ENCODE measurements around the gene TMEM214.
A peak's percentile ranks its signal among the peaks of the same experiment; 100 is the strongest.

TMEM214 gene

GRCh38 chr2:27033253-27033852 lies 588 bp downstream of the TMEM214 start:
- Histone ChIP-seq H3K36me3 (replicated peaks in 1 of 2; ENCODE audit: control insufficient read depth in 2 of 2, insufficient read depth in 2 of 2, low read length in 2 of 2) (peaks cover 28 to 63% of the 10 kb centered on the region in 2 donors), H2AFZ (ENCODE audit: low read length) (peak overlapping the region; percentile 95), H4K91ac (ENCODE audit: low read depth, low read length, poor library complexity) (no peak overlapping the region), H2BK12ac (ENCODE audit: low read length) (no peak overlapping the region), H3K18ac (ENCODE audit: low read length) (peak overlapping the region; percentile 58), H4K8ac (ENCODE audit: low read depth, low read length) (peak overlapping the region; percentile 43), H2AK5ac (ENCODE audit: low read depth, low read length) (peak overlapping the region; percentile 64), H3K27ac (replicated peaks; ENCODE audit: low read length) (no peak overlapping the region), H2BK5ac (ENCODE audit: low read length) (peak overlapping the region; percentile 27), H3K9ac (ENCODE audit: low read depth, low read length, poor library complexity) (peak overlapping the region; percentile 93), H3K4ac (ENCODE audit: low read length) (no peak overlapping the region), H3K4me3 (ENCODE audit: low read length in 2 of 2) (peak overlapping the region; percentile 87 to 94), H2BK15ac (ENCODE audit: low read length) (no peak overlapping the region), H3K79me1 (ENCODE audit: low read depth, low read length) (no peaks in the 10 kb centered on the region), H3K9me3 (replicated peaks in 1 of 2; ENCODE audit: control insufficient read depth in 2 of 2, insufficient read depth in 1 of 2, low read depth in 1 of 2, low read length in 2 of 2) (no peaks in the 10 kb centered on the region), H3K4me1 (ENCODE audit: control insufficient read depth in 2 of 2, insufficient read depth in 1 of 2, low read depth in 1 of 2, low read length in 2 of 2) (peaks cover 4 to 5% of the 10 kb centered on the region in 2 donors), H3K14ac (ENCODE audit: low read length) (no peak overlapping the region), H3K27me3 (ENCODE audit: control insufficient read depth in 3 of 3, insufficient read depth in 3 of 3, low read depth in 1 of 3, low read length in 3 of 3) (no peaks in the 10 kb centered on the region), H2BK120ac (ENCODE audit: low read depth, low read length) (peak overlapping the region; percentile 53), H3K4me2 (ENCODE audit: insufficient read depth, low read length, poor library complexity, severe bottlenecking) (peak overlapping the region; percentile 85), H3K23ac (ENCODE audit: low read depth, low read length, poor library complexity) (peak overlapping the region; percentile 60)
- no CpG with 5 or more reads among the region's 11 CpGs for WGBS, 2 donors (ENCODE audit: extremely low coverage in 2 of 2, insufficient read length in 2 of 2, insufficient replicate concordance in 1 of 2)
- no peak for DNase-seq (ENCODE audit: low spot score)

DNA sequence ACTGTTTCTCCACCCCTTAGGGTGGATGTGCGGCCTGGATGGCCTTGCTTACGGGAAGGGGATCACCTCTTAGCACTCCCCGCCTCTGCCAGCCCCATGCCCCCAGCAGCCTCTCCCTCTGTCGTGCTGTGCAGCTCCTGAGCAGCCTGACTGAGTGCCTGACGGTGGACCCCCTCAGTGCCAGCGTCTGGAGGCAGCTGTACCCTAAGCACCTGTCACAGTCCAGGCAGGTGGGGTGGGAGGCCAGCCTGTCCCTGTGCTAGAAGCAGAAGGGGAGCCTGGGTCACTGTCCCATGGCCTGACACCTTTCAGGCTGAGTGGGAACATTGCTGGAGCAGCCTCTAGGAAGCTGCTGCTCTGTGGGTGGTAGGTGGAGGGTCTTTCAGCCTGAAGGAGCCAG lies 5.2 kb downstream of the TMEM214 start:
- Histone ChIP-seq H3K9ac (ENCODE audit: low read depth, low read length, poor library complexity) (no peak overlapping the region), H3K4me3 (ENCODE audit: low read length in 2 of 2) (no peak overlapping the region), H3K27ac (replicated peaks; ENCODE audit: low read length) (no peak overlapping the region), H2BK12ac (ENCODE audit: low read length) (no peak overlapping the region), H2AK5ac (ENCODE audit: low read depth, low read length) (no peak overlapping the region), H2BK5ac (ENCODE audit: low read length) (no peak overlapping the region), H4K8ac (ENCODE audit: low read depth, low read length) (no peak overlapping the region), H3K4ac (ENCODE audit: low read length) (no peak overlapping the region), H3K27me3 (ENCODE audit: control insufficient read depth in 3 of 3, insufficient read depth in 3 of 3, low read depth in 1 of 3, low read length in 3 of 3) (no peaks in the 10 kb centered on the region), H2AFZ (ENCODE audit: low read length) (no peak overlapping the region), H3K23ac (ENCODE audit: low read depth, low read length, poor library complexity) (no peak overlapping the region), H3K4me1 (ENCODE audit: control insufficient read depth in 2 of 2, insufficient read depth in 1 of 2, low read depth in 1 of 2, low read length in 2 of 2) (peaks cover 4 to 5% of the 10 kb centered on the region in 2 donors), H2BK15ac (ENCODE audit: low read length) (no peak overlapping the region), H4K91ac (ENCODE audit: low read depth, low read length, poor library complexity) (no peak overlapping the region), H2BK120ac (ENCODE audit: low read depth, low read length) (no peak overlapping the region), H3K4me2 (ENCODE audit: insufficient read depth, low read length, poor library complexity, severe bottlenecking) (no peak overlapping the region), H3K14ac (ENCODE audit: low read length) (no peak overlapping the region), H3K36me3 (replicated peaks in 1 of 2; ENCODE audit: control insufficient read depth in 2 of 2, insufficient read depth in 2 of 2, low read length in 2 of 2) (peaks cover 52 to 78% of the 10 kb centered on the region in 2 donors), H3K9me3 (replicated peaks in 1 of 2; ENCODE audit: control insufficient read depth in 2 of 2, insufficient read depth in 1 of 2, low read depth in 1 of 2, low read length in 2 of 2) (no peaks in the 10 kb centered on the region), H3K79me1 (ENCODE audit: low read depth, low read length) (no peaks in the 10 kb centered on the region), H3K18ac (ENCODE audit: low read length) (no peak overlapping the region)
- no CpG with 5 or more reads among the region's 6 CpGs for WGBS, 2 donors (ENCODE audit: extremely low coverage in 2 of 2, insufficient read length in 2 of 2, insufficient replicate concordance in 1 of 2)
- no peak for DNase-seq (ENCODE audit: low spot score)

GRCh38 chr2:27038631-27039339 lies 6.0 kb downstream of the TMEM214 start:
- H3K36me3 ChIP-seq (replicated peaks in 1 of 2; ENCODE audit: control insufficient read depth in 2 of 2, insufficient read depth in 2 of 2, low read length in 2 of 2): peaks cover 52 to 78% of the 10 kb centered on the region in 2 donors
- H3K4me2 ChIP-seq (ENCODE audit: insufficient read depth, low read length, poor library complexity, severe bottlenecking): no peak overlapping the region
- no peak overlapping the region for H3K18ac ChIP-seq (ENCODE audit: low read length)
- H3K79me1 ChIP-seq (ENCODE audit: low read depth, low read length): no peaks in the 10 kb centered on the region
- no peaks in the 10 kb centered on the region for H3K27me3 ChIP-seq (ENCODE audit: control insufficient read depth in 3 of 3, insufficient read depth in 3 of 3, low read depth in 1 of 3, low read length in 3 of 3)
- H3K4ac ChIP-seq (ENCODE audit: low read length): no peak overlapping the region
- H2AK5ac ChIP-seq (ENCODE audit: low read depth, low read length): no peak overlapping the region
- H3K14ac ChIP-seq (ENCODE audit: low read length): no peak overlapping the region
- no CpG with 5 or more reads among the region's 17 CpGs for WGBS, 2 donors (ENCODE audit: extremely low coverage in 2 of 2, insufficient read length in 2 of 2, insufficient replicate concordance in 1 of 2)
- no peak overlapping the region for H2AFZ ChIP-seq (ENCODE audit: low read length)
- H4K8ac ChIP-seq (ENCODE audit: low read depth, low read length): no peak overlapping the region
- H3K23ac ChIP-seq (ENCODE audit: low read depth, low read length, poor library complexity): peak overlapping the region; percentile 13
- peak overlapping the region; percentile 26 for H3K9ac ChIP-seq (ENCODE audit: low read depth, low read length, poor library complexity)
- peaks cover 0 to 1% of the 10 kb centered on the region in 2 donors for H3K4me1 ChIP-seq (ENCODE audit: control insufficient read depth in 2 of 2, insufficient read depth in 1 of 2, low read depth in 1 of 2, low read length in 2 of 2)
- no peak overlapping the region for H2BK5ac ChIP-seq (ENCODE audit: low read length)
- H2BK12ac ChIP-seq (ENCODE audit: low read length): no peak overlapping the region
- no peak for DNase-seq (ENCODE audit: low spot score)
- no peak overlapping the region for H2BK120ac ChIP-seq (ENCODE audit: low read depth, low read length)
- no peak overlapping the region for H4K91ac ChIP-seq (ENCODE audit: low read depth, low read length, poor library complexity)
- H2BK15ac ChIP-seq (ENCODE audit: low read length): no peak overlapping the region
- no peaks in the 10 kb centered on the region for H3K9me3 ChIP-seq (replicated peaks in 1 of 2; ENCODE audit: control insufficient read depth in 2 of 2, insufficient read depth in 1 of 2, low read depth in 1 of 2, low read length in 2 of 2)
- no peak overlapping the region for H3K4me3 ChIP-seq (ENCODE audit: low read length in 2 of 2)
- H3K27ac ChIP-seq (replicated peaks; ENCODE audit: low read length): no peak overlapping the region

GRCh38 chr2:27039426-27039825 lies 6.7 kb downstream of the TMEM214 start:
- H4K91ac ChIP-seq (ENCODE audit: low read depth, low read length, poor library complexity): no peak overlapping the region
- no peak overlapping the region for H3K4ac ChIP-seq (ENCODE audit: low read length)
- H2AK5ac ChIP-seq (ENCODE audit: low read depth, low read length): no peak overlapping the region
- peak overlapping the region; percentile 31 for H3K9ac ChIP-seq (ENCODE audit: low read depth, low read length, poor library complexity)
- H3K79me1 ChIP-seq (ENCODE audit: low read depth, low read length): no peaks in the 10 kb centered on the region
- no peak for DNase-seq (ENCODE audit: low spot score)
- no peak overlapping the region for H3K27ac ChIP-seq (replicated peaks; ENCODE audit: low read length)
- no peaks in the 10 kb centered on the region for H3K4me1 ChIP-seq (ENCODE audit: control insufficient read depth in 2 of 2, insufficient read depth in 1 of 2, low read depth in 1 of 2, low read length in 2 of 2)
- no peaks in the 10 kb centered on the region for H3K9me3 ChIP-seq (replicated peaks in 1 of 2; ENCODE audit: control insufficient read depth in 2 of 2, insufficient read depth in 1 of 2, low read depth in 1 of 2, low read length in 2 of 2)
- H3K36me3 ChIP-seq (replicated peaks in 1 of 2; ENCODE audit: control insufficient read depth in 2 of 2, insufficient read depth in 2 of 2, low read length in 2 of 2): peaks cover 52 to 78% of the 10 kb centered on the region in 2 donors
- no peak overlapping the region for H2BK120ac ChIP-seq (ENCODE audit: low read depth, low read length)
- no peak overlapping the region for H3K18ac ChIP-seq (ENCODE audit: low read length)
- WGBS, 2 donors (ENCODE audit: extremely low coverage in 2 of 2, insufficient read length in 2 of 2, insufficient replicate concordance in 1 of 2): no CpG with 5 or more reads among the region's 6 CpGs
- H3K14ac ChIP-seq (ENCODE audit: low read length): no peak overlapping the region
- H2BK15ac ChIP-seq (ENCODE audit: low read length): no peak overlapping the region
- H3K23ac ChIP-seq (ENCODE audit: low read depth, low read length, poor library complexity): peak overlapping the region; percentile 38
- H2BK5ac ChIP-seq (ENCODE audit: low read length): no peak overlapping the region
- no peak overlapping the region for H2AFZ ChIP-seq (ENCODE audit: low read length)
- H3K4me3 ChIP-seq (ENCODE audit: low read length in 2 of 2): no peak overlapping the region
- no peak overlapping the region for H2BK12ac ChIP-seq (ENCODE audit: low read length)
- H3K4me2 ChIP-seq (ENCODE audit: insufficient read depth, low read length, poor library complexity, severe bottlenecking): no peak overlapping the region
- H4K8ac ChIP-seq (ENCODE audit: low read depth, low read length): no peak overlapping the region
- no peaks in the 10 kb centered on the region for H3K27me3 ChIP-seq (ENCODE audit: control insufficient read depth in 3 of 3, insufficient read depth in 3 of 3, low read depth in 1 of 3, low read length in 3 of 3)

All from neuronal stem cell (in vitro differentiated cells).